OCI-LY7 (cell line): ENCODE measurements around the gene CFAP298. TPM values are rescaled to one million over a fixed set of nuclear protein-coding genes. Genes with fewer than 3 reads are reported as not detected.

Experiments used
- BruUV-seq: library from RNA; stranded (reverse); fragments of 400-500 nt; replicated peaks from 2 replicates; lab custom pipeline; 2021; lab: Mats Ljungman, UMichigan
- CTCF ChIA-PET: fragments of 300-600 bp; sonication (Branson Sonifier 250); formaldehyde crosslinking; loops from one replicate; lab custom pipeline; 2022; ENCODE audit warnings: antibody characterized with exemption; ENCODE audit not compliant: unreplicated experiment; lab: Charles Lee
- POLR2A ChIA-PET: fragments of 300-600 bp; sonication (Branson Sonifier 250); formaldehyde crosslinking; loops from one replicate; lab custom pipeline; 2022; ENCODE audit warnings: antibody characterized with exemption; lab: Charles Lee
- DNase-seq: peaks from one replicate; pipeline ENCODE4 v3.0.0-alpha.2; 2015; ENCODE audit warnings: low spot score
- H2AFZ ChIP-seq: fragments of 200-600 bp; sonication (generic), shearing (Covaris generic); 2 replicates; pipeline ENCODE4 v1.6.1; 2014; ENCODE audit warnings: mild to moderate bottlenecking, antibody characterized with exemption, low read length, moderate library complexity
- H3K27ac ChIP-seq: fragments of 200-600 bp; sonication (generic); 2 replicates; pipeline ENCODE4 v1.5.1; 2014; ENCODE audit warnings: mixed run types, low read depth, mild to moderate bottlenecking, moderate library complexity, low read length, inconsistent platforms; ENCODE audit not compliant: poor library complexity, severe bottlenecking
- H3K36me3 ChIP-seq: fragments of 200-600 bp; sonication (generic); 2 replicates; pipeline ENCODE4 v1.6.1; 2014; ENCODE audit warnings: mild to moderate bottlenecking, antibody characterized with exemption, low read length, moderate library complexity, mixed read lengths; ENCODE audit not compliant: insufficient read depth
- H3K4me1 ChIP-seq: fragments of 200-600 bp; sonication (generic); 2 replicates; pipeline ENCODE4 v1.5.1; 2014; ENCODE audit warnings: mild to moderate bottlenecking, low read length; ENCODE audit not compliant: insufficient read depth, poor library complexity, severe bottlenecking
- H3K4me2 ChIP-seq: fragments of 200-600 bp; sonication (generic); 2 replicates; pipeline ENCODE4 v1.6.1; 2014; ENCODE audit warnings: mild to moderate bottlenecking, low read length
- H3K4me3 ChIP-seq: fragments of 200-600 bp; sonication (generic); 2 replicates; pipeline ENCODE4 v1.5.1; 2014; ENCODE audit warnings: mild to moderate bottlenecking, low read depth, low read length; ENCODE audit not compliant: poor library complexity, severe bottlenecking
- H3K79me2 ChIP-seq: fragments of 200-600 bp; sonication (generic); 2 replicates; pipeline ENCODE4 v1.6.1; 2016; ENCODE audit warnings: low read depth, mild to moderate bottlenecking, low read length, moderate library complexity, mixed read lengths; ENCODE audit not compliant: insufficient read depth
- H3K9me2 ChIP-seq: fragments of 200-600 bp; sonication (generic); 2 replicates; pipeline ENCODE4 v1.6.1; 2016; ENCODE audit warnings: mild to moderate bottlenecking, low read length, mixed read lengths; ENCODE audit not compliant: insufficient read depth
- H3K9me3 ChIP-seq: fragments of 200-600 bp; sonication (generic); 2 replicates; pipeline ENCODE4 v1.6.1; 2014; ENCODE audit warnings: mild to moderate bottlenecking, mixed run types, low read length, mixed read lengths
- H4K20me1 ChIP-seq: fragments of 200-600 bp; sonication (generic); 2 replicates; pipeline ENCODE4 v1.6.1; 2014; ENCODE audit warnings: mild to moderate bottlenecking, antibody characterized with exemption, low read length, moderate library complexity, mixed read lengths; ENCODE audit not compliant: insufficient read depth
- CTCF ChIP-seq: fragments of 200-600 bp; sonication (generic); conservative IDR thresholded peaks from 2 replicates; pipeline ENCODE4 v1.5.1; 2014; ENCODE audit warnings: mild to moderate bottlenecking, antibody characterized with exemption, low read length, moderate library complexity, mixed read lengths
- EZH2phosphoT487 ChIP-seq: fragments of 200-600 bp; sonication (generic); IDR thresholded peaks from 2 replicates; pipeline ENCODE4 v1.6.1; 2018; ENCODE audit warnings: low read depth, borderline replicate concordance, mild to moderate bottlenecking, mixed run types, antibody characterized with exemption, low read length, moderate library complexity, mixed read lengths
- intact Hi-C: fragments of 100-400 bp; cut with micrococcal nuclease; formaldehyde crosslinking; loops from one replicate; pipeline ENCODE4 v1.10.0; 2022; ENCODE audit not compliant: unreplicated experiment
- total RNA-seq, 2 experiments: library from RNA; depleted of rRNA in 1 of 2; stranded (reverse); fragments of >200 nt in 1 of 2; shearing (Covaris generic) in 1 of 2; gene quantifications; 2 replicates each; pipeline ENCODE4 v1.2.3, GENCODE V29; 2014 to 2022

Gene CFAP298
- total RNA-seq, 2 experiments from 2014 or later = 43.6 to 64.2 TPM

DNA sequence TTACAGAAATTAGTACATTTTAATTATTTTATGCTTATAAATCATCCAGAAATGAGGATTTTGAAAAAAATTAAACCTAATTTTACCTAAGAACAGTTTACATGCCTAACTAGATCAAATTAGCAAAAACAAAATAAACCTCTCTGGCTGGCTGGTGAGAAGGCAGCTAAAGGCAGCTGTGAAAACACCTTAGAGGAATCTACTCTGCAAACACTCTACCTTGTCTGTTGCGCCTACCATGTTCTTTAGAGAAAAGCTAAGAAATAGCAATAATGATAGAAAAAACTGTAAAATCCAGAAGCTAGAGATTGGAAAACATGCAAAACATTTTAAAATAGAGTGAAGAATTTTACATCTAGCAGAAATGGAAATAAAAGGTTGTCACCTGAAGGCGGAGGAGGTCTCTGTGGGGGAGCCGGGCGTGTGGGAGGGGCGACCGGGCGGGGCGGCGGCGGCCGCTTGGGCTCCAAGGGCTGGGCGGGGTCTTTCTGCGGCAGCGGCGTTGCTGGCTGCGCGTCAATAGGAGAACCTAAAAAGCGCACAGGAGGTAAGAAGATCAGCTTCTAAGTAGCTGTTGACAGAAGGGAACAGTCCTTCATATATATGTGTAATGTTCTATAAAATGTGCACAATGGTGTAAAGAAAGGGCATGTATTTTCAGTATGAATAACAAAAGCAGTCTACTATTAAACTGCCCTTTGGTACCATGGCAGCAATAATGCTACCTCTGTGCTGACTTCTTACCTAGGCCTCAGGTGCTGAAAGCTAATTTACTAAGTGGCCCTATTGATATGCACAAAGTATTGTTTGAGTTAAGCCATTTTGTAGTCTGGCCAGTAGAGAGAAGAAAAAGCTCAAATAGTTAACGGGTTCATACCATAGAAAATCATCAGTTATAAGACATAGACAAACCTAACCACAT lies 33.3 kb upstream of the CFAP298 start:
- no peaks in the 10 kb centered on the region for H4K20me1 ChIP-seq
- intact Hi-C loops = no loop called here
- CTCF ChIA-PET = no interaction called here
- no peaks in the 10 kb centered on the region for H3K9me2 ChIP-seq
- no peaks in the 10 kb centered on the region for H3K4me1 ChIP-seq
- no peak overlapping the region for H2AFZ ChIP-seq
- no peak for DNase-seq
- 0 out of 2 replicates have a peak, but pooled peaks cover 3% of the 10 kb centered on the region for H3K36me3 ChIP-seq
- no peaks in the 10 kb centered on the region for H3K79me2 ChIP-seq
- no peak overlapping the region for H3K27ac ChIP-seq
- POLR2A ChIA-PET = no interaction called here
- BruUV-seq = no TSS peak
- TF ChIP-seq CTCF (no peak), EZH2phosphoT487 (no peak)
- no peak overlapping the region for H3K4me2 ChIP-seq
- H3K4me3 ChIP-seq = no peak overlapping the region
- no peaks in the 10 kb centered on the region for H3K9me3 ChIP-seq

DNA sequence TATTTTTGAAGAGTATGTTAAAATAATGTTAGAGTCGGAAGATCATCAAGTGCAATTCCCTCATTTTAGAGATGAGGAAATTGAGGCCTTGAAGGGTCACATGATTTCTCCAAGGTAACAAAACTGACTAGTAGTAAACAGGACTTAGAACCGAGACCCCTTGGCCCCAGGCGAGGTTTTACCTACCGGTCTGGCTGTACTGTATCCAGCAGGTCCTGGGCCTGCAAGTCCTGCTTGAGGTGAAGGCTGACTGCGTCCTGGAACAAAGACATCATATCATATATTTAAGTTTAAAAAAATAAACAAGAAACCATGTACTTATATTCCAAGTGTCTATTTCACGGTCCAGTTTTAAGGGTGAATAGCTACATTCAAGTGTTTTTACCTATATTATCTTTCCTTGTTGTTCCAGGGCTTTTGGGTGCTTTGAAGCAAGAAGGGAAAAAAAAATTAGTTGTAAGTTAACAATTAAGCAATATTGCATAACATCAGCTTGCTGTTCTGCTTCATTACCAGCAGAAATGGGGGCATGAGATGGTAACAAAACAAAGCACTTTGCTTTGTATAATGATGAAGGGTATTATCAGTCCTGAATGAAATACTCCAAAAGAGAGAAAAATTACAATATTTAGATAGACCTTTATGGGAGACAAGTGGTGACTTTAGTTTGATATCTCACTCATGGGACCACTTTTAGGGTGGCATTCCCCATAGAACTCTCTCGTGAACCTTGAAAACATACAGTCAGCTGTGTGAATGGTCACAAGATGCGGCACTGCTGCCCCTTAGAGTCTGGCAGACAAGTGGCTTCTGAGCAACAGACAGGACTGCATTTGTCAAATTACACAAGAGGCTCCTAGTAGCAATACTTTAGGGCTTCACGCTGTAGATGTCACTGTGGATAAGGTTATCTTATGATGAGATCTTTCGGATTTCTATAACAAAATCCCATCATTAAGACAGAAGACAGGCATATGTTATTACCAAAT lies 29.8 kb upstream of the CFAP298 start:
- Histone ChIP-seq H3K9me3 (no peaks in the 10 kb centered on the region), H3K9me2 (no peaks in the 10 kb centered on the region), H3K4me1 (no peaks in the 10 kb centered on the region), H3K36me3 (0 out of 2 replicates have a peak, but pooled peaks cover 4% of the 10 kb centered on the region), H3K27ac (no peak overlapping the region), H3K79me2 (no peaks in the 10 kb centered on the region), H3K4me2 (no peak overlapping the region), H3K4me3 (no peak overlapping the region), H4K20me1 (no peaks in the 10 kb centered on the region), H2AFZ (no peak overlapping the region)
- POLR2A ChIA-PET = no interaction called here
- TF ChIP-seq CTCF (no peak), EZH2phosphoT487 (no peak)
- intact Hi-C loops = no loop called here
- DNase-seq = no peak
- CTCF ChIA-PET = no interaction called here
- no TSS peak for BruUV-seq
